Measurements from ENCODE around the gene SP5.
"Not testable (repeated sequence)": the region's sequence is repeated elsewhere in the genome, so short reads cannot be mapped to it uniquely, and the experiment has no call there.

Gene SP5

GRCh38 chr2:170739048-170739447 is 23.9 kb downstream of the SP5 start:
- H3K9me3 ChIP-seq, result no peaks in the 10 kb centered on the region; the same call in 1 of the 2 replicates
- DNase-seq (ENCODE audit: low spot score in 2 of 2), result no peak

GRCh38 chr2:170739507-170740046 is 24.4 kb downstream of the SP5 start:
- no peak for DNase-seq (ENCODE audit: low spot score in 2 of 2)
- in situ Hi-C loops (cut with MboI; ENCODE audit: low sequenced_read_pairs), result no loop called here

More at GRCh38 chr2:170739048-170739447, 23.9 kb downstream of the SP5 start:
- Histone ChIP-seq H3K4me3 (no peak overlapping the region), H3K4me1 (no peaks in the 10 kb centered on the region), H3K27me3 (ENCODE audit: low read depth) (no peaks in the 10 kb centered on the region), H3K36me3 (replicated peaks) (no peaks in the 10 kb centered on the region)
- in situ Hi-C loops (cut with MboI; ENCODE audit: low sequenced_read_pairs), result no loop called here

DNA sequence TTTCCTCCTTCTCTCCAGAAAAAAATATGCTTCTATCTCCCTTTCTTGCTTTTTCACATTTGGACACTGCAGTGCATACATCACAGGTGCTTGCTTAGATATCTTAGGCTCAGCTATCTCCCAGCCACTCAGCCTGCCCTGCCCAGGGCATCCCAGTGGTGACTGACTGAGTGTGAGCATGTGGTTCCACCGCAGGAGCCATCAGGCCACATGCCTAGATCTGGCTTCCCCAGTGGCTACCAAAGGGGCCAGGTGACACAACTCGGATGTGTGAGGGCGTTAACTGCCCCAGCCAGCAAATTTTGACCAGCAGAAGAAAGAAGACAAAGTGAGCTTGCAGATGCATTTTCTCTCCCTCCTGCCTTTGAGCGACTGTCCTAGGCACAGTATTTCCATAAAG is 25.5 kb downstream of the SP5 start:
- DNase-seq (ENCODE audit: low spot score in 2 of 2), result no peak
- Histone ChIP-seq H3K9me3 (no peaks in the 10 kb centered on the region; the same call in 1 of the 2 replicates), H3K27me3 (ENCODE audit: low read depth) (no peaks in the 10 kb centered on the region), H3K4me3 (no peak overlapping the region), H3K4me1 (no peaks in the 10 kb centered on the region), H3K36me3 (replicated peaks) (no peaks in the 10 kb centered on the region)
- in situ Hi-C loops (cut with MboI; ENCODE audit: low sequenced_read_pairs), result no loop called here

More at GRCh38 chr2:170739507-170740046, 24.4 kb downstream of the SP5 start:
- Histone ChIP-seq H3K4me1 (no peaks in the 10 kb centered on the region), H3K9me3 (no peaks in the 10 kb centered on the region; the same call in 1 of the 2 replicates), H3K27me3 (ENCODE audit: low read depth) (no peaks in the 10 kb centered on the region), H3K36me3 (replicated peaks) (no peaks in the 10 kb centered on the region), H3K4me3 (no peak overlapping the region)

DNA sequence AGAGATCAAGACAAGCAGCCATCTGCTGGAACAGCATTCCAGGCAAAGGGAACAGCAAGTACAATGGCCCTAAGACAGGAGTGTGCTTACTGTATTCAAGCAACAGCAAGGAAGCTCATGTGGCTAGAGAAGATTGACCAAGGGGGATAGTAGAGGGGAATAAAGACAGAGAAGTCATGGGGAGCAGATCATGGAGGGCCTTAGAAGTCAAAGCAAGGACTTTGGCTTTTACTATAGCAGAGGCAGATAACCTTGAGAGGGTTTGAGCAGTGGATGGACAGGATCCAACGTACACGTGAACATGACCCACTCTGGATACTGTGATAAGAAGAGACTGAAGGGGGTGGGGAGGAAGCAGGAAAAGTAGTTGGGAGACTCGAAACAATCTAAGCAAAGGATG is 26.9 kb downstream of the SP5 start:
- no peak overlapping the region for H3K4me3 ChIP-seq
- in situ Hi-C loops (cut with MboI; ENCODE audit: low sequenced_read_pairs), result no loop called here
- no peaks in the 10 kb centered on the region for H3K4me1 ChIP-seq
- no peaks in the 10 kb centered on the region for H3K27me3 ChIP-seq (ENCODE audit: low read depth)
- DNase-seq (ENCODE audit: low spot score in 2 of 2), result no peak
- H3K36me3 ChIP-seq (replicated peaks), result no peaks in the 10 kb centered on the region
- H3K9me3 ChIP-seq, result no peaks in the 10 kb centered on the region

- DNase-seq (ENCODE audit: low spot score in 2 of 2), result no peak
- Histone ChIP-seq H3K9me3 (no peaks in the 10 kb centered on the region), H3K4me3 (no peak overlapping the region), H3K36me3 (replicated peaks) (no peaks in the 10 kb centered on the region), H3K27me3 (ENCODE audit: low read depth) (no peaks in the 10 kb centered on the region), H3K4me1 (no peaks in the 10 kb centered on the region)
- in situ Hi-C loops (cut with MboI; ENCODE audit: low sequenced_read_pairs), result no loop called here
Observed at GRCh38 chr2:170742896-170743529, 27.9 kb downstream of the SP5 start.

- DNase-seq (ENCODE audit: low spot score in 2 of 2), result no peak
- Histone ChIP-seq H3K9me3 (no peaks in the 10 kb centered on the region), H3K27me3 (ENCODE audit: low read depth) (no peaks in the 10 kb centered on the region), H3K4me1 (no peaks in the 10 kb centered on the region), H3K4me3 (no peak overlapping the region), H3K36me3 (replicated peaks) (no peaks in the 10 kb centered on the region)
- in situ Hi-C loops (cut with MboI; ENCODE audit: low sequenced_read_pairs), result no loop called here
Observed at GRCh38 chr2:170743530-170744239, 28.5 kb downstream of the SP5 start.

- in situ Hi-C loops (cut with MboI; ENCODE audit: low sequenced_read_pairs), result no loop called here
- Histone ChIP-seq H3K4me3 (no peak overlapping the region), H3K4me1 (no peaks in the 10 kb centered on the region), H3K9me3 (no peaks in the 10 kb centered on the region), H3K27me3 (ENCODE audit: low read depth) (no peaks in the 10 kb centered on the region), H3K36me3 (replicated peaks) (no peaks in the 10 kb centered on the region)
- no peak for DNase-seq (ENCODE audit: low spot score in 2 of 2)
Observed at GRCh38 chr2:170744248-170745002, 29.3 kb downstream of the SP5 start.

GRCh38 chr2:170745305-170745704 is 30.2 kb downstream of the SP5 start:
- Histone ChIP-seq H3K36me3 (replicated peaks) (no peaks in the 10 kb centered on the region), H3K4me1 (no peaks in the 10 kb centered on the region), H3K9me3 (no peaks in the 10 kb centered on the region), H3K4me3 (no peak overlapping the region), H3K27me3 (ENCODE audit: low read depth) (no peaks in the 10 kb centered on the region)
- no peak for DNase-seq (ENCODE audit: low spot score in 2 of 2)
- in situ Hi-C loops (cut with MboI; ENCODE audit: low sequenced_read_pairs), result no loop called here

DNA sequence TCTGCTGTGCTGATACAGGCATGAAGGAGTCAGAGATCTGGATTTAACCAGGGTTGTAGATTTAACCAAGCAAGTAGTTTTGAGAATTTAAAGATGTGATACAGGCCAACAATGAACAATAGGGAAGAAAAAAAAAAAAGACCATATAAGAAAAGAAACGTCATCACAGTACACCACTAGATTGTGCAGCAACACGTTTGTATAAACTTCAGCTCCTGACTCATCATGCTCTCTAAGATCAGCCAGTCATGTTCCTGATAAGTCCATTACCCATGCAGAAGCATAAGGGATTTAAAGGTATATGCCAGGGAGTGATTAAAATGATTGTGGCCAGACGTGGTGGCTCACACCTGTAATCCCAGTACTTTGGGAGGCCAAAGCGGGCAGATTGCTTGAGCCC is 32.8 kb downstream of the SP5 start:
- Histone ChIP-seq H3K9me3 (no peaks in the 10 kb centered on the region), H3K4me1 (no peaks in the 10 kb centered on the region), H3K36me3 (replicated peaks) (no peaks in the 10 kb centered on the region), H3K4me3 (no peak overlapping the region), H3K27me3 (ENCODE audit: low read depth) (peaks cover 2% of the 10 kb centered on the region; the same call in 1 of the 2 replicates)
- in situ Hi-C loops (cut with MboI; ENCODE audit: low sequenced_read_pairs), result no loop called here
- no peak for DNase-seq (ENCODE audit: low spot score in 2 of 2)

- DNase-seq (ENCODE audit: low spot score in 2 of 2); H3K36me3 ChIP-seq (replicated peaks); in situ Hi-C loops (cut with MboI; ENCODE audit: low sequenced_read_pairs); H3K4me1 ChIP-seq; H3K4me3 ChIP-seq; H3K9me3 ChIP-seq; H3K27me3 ChIP-seq (ENCODE audit: low read depth): not testable (repeated sequence)
Observed at GRCh38 chr2:170751555-170751954, 36.4 kb downstream of the SP5 start.

DNA sequence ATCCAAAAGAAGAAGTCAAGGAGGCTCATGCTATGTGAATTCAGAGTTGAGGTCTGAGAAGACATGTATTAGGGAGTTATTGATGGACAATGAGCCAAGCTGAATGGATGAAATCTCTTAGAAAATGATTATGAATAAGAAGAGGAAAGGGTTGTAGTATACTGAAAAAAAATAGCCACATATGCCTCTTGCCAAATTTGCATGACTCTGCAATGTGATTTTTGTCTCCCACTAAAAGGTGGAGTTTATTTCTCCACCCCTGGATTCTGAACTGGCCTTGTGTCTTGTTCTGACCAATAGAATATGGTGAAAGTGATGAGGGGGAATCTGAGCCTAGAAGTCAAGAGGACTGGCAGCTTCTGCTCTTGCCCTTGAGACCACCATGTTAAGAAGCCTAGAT is 46.4 kb downstream of the SP5 start:
- no peaks in the 10 kb centered on the region for H3K27me3 ChIP-seq (ENCODE audit: low read depth)
- H3K36me3 ChIP-seq (replicated peaks), result no peaks in the 10 kb centered on the region
- H3K9me3 ChIP-seq, result no peaks in the 10 kb centered on the region
- in situ Hi-C loops (cut with MboI; ENCODE audit: low sequenced_read_pairs), result no loop called here
- H3K4me3 ChIP-seq, result no peak overlapping the region
- peaks cover 10% of the 10 kb centered on the region for H3K4me1 ChIP-seq
- no peak for DNase-seq (ENCODE audit: low spot score in 2 of 2)

- in situ Hi-C loops (cut with MboI; ENCODE audit: low sequenced_read_pairs), result no loop called here
- no peak for DNase-seq (ENCODE audit: low spot score in 2 of 2)
- Histone ChIP-seq H3K4me1 (peaks cover 10% of the 10 kb centered on the region), H3K9me3 (no peaks in the 10 kb centered on the region), H3K36me3 (replicated peaks) (no peaks in the 10 kb centered on the region), H3K27me3 (ENCODE audit: low read depth) (no peaks in the 10 kb centered on the region), H3K4me3 (no peak overlapping the region)
Observed at GRCh38 chr2:170762760-170763159, 47.6 kb downstream of the SP5 start.

DNA sequence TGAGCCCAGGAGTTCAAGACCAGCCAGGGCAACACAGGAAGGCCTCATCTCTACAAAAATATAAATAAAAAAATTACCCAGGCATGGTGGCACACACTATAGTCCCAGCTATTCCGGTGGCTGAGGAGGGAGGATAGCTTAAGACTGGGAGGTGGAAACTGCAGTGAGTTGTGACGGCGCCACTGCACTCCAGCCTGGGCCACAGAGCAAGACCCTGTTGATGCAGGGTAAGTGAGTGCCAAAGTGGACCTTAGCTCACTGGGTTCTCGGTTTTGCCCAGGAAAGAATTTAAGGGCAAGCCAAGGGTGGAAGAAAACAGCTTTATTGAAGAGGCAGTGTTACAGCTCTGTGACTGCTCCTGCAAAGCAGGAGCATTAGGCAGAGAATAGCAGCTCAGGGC is 48.1 kb downstream of the SP5 start:
- Histone ChIP-seq H3K9me3 (no peaks in the 10 kb centered on the region), H3K4me1 (peaks cover 10% of the 10 kb centered on the region), H3K36me3 (replicated peaks) (no peaks in the 10 kb centered on the region), H3K27me3 (ENCODE audit: low read depth) (no peaks in the 10 kb centered on the region), H3K4me3 (no peak overlapping the region)
- no peak for DNase-seq (ENCODE audit: low spot score in 2 of 2)
- in situ Hi-C loops (cut with MboI; ENCODE audit: low sequenced_read_pairs), result no loop called here

DNA sequence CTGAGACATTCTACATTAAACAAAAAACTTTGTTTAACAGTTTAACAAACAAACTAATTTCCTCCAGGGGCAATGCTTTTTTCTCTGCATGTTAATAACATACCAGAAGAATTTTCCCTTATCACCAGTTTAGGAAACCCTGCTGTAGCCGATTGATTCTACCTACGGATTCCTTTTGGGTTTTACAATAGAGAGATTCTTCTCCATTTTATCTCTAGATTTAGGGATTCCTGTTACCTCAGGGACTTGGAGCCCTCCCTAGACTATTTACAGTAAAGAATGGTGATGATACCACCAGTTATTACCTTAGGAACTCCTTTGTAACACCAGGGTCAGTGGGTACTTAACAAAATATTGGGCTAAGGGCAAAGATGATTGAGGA is 49.7 kb downstream of the SP5 start:
- Histone ChIP-seq H3K4me3 (no peak overlapping the region), H3K36me3 (replicated peaks) (no peaks in the 10 kb centered on the region), H3K27me3 (ENCODE audit: low read depth) (no peaks in the 10 kb centered on the region), H3K9me3 (no peaks in the 10 kb centered on the region), H3K4me1 (peaks cover 11% of the 10 kb centered on the region)
- in situ Hi-C loops (cut with MboI; ENCODE audit: low sequenced_read_pairs), result no loop called here
- peak in 1 of 2 experiments; percentile 9 for DNase-seq (ENCODE audit: low spot score in 2 of 2)

Measured in HAP-1 (cell line).